Activated CD8-positive, alpha-beta memory T cell treated with anti-CD3 and anti-CD28 coated beads for 48 hours (primary cell): Measurements from ENCODE around the gene ABHD1.

Experiments
- DNase-seq, 3 experiments: peaks; one replicate each; pipeline ENCODE4 v3.0.0-alpha.2; 2020; ENCODE audit warnings: low read depth in 2 of 3, low spot score in 2 of 3

The ABHD1 gene

DNA sequence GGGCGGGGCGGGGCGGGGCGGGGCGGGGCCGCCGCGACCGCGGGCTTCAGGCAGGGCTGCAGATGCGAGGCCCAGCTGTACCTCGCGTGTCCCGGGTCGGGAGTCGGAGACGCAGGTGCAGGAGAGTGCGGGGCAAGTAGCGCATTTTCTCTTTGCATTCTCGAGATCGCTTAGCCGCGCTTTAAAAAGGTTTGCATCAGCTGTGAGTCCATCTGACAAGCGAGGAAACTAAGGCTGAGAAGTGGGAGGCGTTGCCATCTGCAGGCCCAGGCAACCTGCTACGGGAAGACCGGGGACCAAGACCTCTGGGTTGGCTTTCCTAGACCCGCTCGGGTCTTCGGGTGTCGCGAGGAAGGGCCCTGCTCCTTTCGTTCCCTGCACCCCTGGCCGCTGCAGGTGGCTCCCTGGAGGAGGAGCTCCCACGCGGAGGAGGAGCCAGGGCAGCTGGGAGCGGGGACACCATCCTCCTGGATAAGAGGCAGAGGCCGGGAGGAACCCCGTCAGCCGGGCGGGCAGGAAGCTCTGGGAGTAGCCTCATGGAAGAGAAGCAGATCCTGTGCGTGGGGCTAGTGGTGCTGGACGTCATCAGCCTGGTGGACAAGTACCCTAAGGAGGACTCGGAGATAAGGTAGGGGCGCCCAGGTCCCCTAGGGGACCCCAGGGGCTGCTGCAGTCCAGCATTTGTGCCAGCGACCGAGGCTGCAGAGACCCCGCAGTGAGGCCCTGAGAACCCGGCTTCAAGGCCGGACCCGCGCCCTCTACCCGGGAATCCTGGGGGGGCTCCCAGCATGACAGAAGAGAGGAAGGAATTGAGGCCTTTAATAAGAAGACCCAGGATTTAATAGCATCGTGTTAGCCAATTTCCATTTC lies 36.7 kb upstream of the ABHD1 start, which contains the start of gene KHK:
Gene KHK (plus strand): TSS at position 49 of the 870 bp plus-strand sequence. CDS start 488 bp downstream, at position 537.
- DNase-seq = no peak

DNA sequence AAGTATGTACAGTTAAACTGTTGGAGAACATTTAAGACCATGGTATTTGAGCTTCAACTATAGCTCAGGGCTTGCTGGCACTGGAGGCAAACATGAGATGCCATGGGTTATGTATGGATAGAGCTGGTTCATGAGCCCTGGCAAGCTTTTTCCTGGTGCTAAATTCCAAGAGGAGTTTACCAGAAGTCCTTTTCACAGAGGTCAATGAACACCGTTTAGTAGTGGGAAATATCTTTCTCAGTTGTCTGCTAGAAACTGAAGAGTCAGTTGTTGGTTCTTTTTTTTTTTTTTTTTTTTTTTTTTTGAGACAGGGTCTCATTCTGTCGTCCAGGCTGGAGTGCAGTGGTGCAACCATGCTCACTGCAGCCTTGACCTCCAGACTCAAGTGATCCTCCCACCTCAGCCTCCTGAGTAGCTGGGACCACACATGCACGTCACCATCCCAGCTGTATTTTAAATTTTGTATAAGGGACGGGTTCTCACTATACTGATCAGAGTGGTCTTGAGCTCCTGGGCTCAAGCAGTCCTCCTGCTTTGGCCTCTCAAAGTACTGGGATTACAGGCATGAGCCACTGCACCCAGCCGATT lies 35.7 kb upstream of the ABHD1 start:
- DNase-seq = no peak

DNA sequence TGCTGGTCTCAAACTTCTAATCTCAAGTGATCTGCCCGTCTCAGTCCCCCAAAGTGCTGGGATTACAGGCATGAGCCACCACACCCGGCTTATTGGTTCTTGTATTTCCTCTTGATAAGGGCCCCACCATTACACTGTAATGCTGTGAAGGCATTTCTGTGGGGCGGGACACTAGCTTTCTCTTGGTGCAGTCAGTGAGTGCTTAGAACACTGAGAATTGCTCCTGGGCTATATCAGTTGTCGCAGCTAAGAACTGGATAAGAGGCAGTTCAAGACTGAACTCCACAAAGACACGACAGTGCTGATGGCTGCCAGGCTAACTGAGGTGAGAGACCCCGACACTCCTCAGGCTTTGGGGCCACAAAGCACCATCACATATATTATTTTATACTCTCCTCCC lies 35.0 kb upstream of the ABHD1 start:
- DNase-seq = no peak

DNA sequence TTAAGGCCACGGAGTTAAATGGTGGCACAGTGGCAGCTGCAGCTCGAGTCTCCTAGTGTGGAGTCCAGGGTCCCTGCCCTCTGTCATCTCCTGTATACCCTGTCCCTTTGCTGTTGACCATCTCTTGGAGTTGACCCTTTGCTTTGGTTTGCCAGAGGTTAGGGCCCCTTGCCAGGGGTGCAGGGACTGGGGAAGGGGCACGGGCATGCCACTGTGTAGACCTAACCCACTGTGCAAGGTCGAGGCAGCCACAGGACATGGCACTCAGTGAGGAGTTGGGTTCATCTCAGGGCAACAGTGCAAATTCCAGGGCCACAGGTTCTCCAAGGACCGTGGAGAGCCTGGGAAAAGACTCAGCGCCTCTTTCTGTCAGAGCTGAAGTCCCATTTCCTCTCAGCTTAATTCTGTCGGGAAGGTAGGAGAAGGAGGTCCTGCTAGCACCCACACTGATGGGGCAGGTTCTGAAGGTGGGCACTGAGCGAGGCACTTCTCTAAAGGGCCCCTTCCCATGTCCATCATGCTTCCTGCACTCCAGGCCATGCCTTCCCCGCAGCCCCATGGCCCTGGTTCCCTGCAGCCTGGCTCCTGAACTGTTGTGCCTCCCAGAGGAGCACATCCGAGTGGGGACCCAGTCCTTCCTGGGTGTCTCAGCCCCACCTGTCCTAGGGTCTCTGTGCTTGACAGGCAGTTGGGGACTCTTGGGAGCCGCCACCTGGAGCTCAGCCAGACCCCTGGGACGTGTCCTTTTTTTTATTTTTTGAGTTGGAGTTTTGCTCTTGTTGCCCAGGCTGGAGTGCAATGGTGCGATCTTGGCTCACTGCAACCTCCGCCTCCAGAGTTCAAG lies 34.3 kb upstream of the ABHD1 start:
- DNase-seq = no peak

DNA sequence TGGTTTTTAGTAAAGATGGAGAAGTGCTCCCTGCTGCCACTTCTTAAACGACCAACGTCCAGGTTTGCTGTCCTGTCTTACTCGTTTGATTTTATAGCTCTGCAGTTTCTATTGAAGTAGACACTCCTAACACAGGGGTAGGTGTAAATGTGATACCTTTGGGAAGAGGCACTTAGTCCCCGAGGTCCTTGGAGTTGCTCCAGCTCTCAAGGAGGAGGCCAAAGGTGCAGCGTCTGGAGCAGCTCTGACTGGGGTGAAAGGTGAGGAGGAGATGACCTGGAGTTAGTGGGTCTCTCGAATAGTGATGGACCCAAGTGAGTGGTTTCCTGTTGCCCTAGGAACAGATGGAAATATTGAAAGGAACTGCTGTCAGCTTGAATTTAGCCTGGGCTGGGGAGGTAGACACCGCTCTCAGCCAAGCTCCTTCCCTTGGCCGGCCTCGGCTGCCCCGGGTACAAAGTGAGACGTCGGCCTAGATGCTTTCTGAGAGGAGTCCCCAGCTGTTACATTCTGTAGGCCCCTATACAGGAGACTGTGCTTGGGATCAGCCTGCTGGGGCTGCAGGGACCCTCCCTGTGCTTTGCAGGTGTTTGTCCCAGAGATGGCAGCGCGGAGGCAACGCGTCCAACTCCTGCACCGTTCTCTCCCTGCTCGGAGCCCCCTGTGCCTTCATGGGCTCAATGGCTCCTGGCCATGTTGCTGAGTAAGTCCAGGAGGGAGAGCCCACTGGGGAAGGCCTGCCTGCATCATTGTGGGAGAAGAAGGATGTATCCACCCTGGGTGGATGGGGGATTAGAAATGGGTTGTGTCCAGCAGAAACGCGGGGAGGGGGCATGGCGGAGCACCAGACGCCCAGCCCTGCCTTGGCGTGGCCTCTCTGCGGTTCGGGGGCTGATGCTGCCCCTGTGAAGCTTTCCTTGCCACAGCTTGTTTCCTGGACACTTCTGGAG lies 31.6 kb upstream of the ABHD1 start:
- no peak for DNase-seq

DNA sequence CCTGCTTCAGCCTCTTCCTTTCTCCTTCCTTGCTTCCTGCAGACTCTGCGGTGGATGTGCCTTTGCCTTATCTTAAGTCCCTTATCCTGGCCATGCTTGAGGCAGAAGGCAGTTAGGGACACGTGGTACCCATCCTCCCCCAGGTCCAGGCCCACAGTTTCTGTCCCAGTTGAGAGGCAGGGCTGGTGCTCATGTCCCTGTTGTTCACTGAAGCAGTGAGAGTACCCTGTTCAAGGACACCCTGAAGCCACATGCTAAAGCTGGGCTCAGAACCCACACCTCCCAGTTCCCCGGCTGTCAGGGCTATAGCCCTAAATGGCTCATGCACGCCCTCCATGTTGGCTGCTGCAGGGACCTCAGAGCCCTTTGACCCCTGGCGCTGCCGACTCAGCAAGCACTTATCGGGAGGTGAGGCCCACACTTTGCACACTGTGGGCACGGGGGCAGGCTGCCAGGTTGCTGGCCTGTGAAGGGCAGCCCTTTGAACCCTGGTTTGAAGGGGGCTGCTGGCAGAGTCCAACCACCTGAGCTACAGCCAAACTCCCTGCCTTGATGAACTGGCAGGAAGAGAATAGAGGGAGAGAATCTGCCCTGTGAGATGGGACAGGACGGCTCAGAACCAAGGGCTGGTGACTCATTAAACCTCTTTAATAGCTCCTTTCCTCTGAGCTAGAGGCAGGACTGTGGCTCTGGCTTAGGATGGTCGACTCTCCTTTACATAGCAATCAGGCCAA lies 30.8 kb upstream of the ABHD1 start:
- DNase-seq = no peak

DNA sequence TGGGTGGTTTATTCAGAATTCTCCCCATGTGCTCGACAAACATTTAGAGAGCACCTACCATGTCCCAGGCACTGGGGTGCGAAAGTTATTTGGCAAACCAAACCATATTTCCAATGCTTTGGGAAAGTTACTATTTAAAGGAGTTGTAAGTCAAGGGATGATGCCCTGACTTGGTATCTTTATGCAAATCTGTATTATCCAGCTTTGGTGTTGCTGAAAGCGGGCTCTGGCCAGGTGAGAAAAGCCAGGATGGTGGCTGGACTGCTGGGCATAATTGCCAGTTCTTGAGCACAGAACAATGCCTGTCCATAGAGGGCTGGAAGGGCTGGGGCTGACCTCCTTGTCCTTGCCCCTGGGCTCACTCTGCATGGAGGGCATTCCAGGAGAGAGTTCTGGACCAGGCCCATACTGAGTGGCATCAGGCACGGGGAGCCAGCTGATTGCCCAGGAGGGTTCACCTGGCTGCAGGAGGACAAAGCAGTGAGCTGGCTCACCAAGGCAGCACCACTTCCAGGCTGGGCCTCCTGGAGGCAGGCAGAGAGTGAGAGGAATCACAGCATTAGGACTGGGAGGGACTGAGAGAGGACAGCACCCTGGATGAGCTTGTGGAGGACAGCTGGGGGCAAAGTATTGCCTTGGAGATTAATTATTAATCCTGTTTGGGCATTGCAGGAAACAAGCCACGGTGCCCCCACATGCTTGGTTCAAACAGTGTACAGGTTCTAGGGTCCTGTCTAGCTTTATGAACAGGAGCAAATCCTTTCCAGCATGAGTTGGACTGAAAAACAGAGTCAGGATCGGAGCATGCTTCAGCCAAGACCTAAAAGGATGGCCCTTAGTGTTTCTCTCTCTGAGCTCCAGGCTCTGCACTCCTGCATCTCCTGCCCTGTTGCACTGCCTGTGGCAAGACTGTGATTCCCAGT lies 29.9 kb upstream of the ABHD1 start:
- no peak for DNase-seq

DNA sequence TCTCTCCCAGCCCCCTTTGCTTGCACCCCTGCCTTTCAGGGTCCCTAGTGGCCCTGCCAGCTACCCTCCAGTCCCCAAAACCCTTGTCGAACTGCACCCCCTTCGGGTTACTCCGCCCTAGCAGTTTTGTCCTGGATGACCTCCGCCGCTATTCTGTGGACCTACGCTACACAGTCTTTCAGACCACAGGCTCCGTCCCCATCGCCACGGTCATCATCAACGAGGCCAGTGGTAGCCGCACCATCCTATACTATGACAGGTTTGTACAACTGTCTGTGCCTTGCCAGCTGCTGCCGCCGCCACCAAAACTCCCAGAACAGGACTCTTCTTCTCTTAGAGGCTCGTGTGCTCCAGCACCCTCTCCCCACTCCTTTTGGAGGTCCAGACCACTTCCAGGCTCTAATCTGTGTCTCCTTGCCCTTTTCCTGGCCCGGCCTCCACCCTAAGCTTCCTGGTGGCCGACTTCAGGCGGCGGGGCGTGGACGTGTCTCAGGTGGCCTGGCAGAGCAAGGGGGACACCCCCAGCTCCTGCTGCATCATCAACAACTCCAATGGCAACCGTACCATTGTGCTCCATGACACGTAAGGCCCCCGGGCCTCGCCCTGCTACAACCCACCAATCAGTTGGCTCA lies 29.1 kb upstream of the ABHD1 start:
- DNase-seq = no peak

DNA sequence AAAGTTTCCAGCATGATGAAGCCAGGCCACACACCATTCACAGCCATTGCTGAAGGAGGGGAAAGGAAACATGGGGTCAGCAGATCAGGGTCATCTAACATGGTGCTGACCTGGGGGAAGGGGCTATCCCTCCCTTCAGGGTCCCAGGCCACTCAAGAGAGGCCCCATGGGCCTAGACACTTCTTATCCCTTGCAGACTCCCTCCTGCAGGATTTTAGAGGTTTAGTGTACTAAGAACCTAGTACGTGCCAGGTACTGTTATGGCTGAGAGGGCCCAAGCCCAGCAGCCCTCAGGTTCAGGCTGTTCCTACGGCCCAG lies 28.2 kb upstream of the ABHD1 start:
- no peak for DNase-seq

DNA sequence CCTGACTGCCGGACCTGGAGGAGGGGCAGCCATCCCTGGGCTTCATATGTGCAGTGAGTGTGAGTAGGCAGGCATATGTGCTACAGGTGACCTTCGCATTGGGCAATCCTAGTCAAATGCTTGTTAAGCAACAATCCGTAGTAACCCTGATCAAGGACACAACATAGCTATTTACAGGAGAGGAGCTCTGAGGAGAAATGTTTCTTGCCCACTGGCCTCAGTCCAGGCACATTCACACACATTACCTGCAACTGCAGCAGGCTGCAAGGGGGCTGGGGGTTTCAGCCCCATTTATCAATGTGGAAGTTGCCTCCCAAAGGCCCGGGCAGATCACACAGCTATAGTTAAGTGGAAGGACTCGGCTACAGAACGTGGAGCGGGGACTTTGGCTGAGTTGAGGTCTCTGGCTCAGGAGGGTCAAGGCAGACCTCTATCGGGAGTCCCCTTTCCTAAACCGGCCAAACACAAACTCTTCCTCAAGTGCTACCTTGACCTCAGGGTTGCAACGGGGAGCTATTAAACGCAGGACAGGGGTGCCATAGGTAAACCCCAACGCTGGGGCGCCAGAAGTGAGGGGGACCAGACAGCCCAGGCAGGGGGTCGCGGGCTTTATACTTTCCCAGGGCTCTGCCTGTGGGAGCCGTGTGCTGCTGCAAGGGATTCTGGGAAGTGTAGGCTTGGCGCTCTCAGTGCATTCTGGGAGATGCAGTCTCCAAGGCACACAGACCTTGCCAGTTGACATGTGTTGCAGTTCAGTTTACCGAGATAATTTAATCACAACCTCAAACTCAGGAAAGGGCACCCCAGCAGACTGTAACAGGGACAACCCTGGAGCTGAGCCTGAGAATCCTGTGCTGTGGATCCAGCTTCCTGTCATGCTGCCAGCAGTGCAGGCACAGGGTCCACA lies 27.6 kb upstream of the ABHD1 start:
- no peak for DNase-seq

DNA sequence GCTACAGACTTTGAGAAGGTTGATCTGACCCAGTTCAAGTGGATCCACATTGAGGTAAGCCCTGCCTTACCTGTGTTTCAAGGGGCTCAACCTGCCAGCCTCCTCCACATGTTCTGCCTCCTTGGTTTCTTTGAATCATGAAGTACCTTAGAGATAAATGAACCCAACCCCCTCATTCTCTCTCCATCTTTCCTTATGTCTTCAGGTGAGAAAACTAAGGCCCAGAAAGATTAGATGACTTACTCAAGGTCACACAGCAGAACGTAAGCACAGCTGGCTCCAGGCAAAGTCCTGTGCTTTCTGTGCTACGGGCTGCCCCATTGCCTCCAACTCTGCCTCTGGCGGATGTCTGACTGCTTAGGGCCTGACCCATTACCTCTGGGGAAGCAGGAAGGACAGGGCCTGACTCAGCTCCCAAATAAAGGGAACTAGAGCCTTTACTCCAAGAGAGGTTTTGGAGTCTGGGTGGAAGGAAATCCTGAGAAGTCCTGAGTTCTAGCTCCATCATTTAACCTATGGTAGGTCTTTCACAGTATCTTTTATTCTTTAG lies 26.8 kb upstream of the ABHD1 start:
- DNase-seq = no peak

DNA sequence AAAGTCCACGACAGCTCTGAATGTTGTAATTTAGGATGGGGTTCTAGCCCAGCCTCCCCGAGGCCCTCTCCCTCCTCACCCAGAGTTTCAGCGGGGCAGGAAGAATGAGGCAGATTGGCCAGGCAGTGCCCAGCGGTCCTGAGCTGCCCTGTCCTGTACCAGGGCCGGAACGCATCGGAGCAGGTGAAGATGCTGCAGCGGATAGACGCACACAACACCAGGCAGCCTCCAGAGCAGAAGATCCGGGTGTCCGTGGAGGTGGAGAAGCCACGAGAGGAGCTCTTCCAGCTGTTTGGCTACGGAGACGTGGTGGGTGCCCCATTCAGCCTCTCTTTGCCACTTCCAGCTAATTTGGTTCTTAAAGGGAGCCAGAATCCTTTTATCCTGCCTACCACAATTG lies 26.3 kb upstream of the ABHD1 start:
- no peak for DNase-seq

DNA sequence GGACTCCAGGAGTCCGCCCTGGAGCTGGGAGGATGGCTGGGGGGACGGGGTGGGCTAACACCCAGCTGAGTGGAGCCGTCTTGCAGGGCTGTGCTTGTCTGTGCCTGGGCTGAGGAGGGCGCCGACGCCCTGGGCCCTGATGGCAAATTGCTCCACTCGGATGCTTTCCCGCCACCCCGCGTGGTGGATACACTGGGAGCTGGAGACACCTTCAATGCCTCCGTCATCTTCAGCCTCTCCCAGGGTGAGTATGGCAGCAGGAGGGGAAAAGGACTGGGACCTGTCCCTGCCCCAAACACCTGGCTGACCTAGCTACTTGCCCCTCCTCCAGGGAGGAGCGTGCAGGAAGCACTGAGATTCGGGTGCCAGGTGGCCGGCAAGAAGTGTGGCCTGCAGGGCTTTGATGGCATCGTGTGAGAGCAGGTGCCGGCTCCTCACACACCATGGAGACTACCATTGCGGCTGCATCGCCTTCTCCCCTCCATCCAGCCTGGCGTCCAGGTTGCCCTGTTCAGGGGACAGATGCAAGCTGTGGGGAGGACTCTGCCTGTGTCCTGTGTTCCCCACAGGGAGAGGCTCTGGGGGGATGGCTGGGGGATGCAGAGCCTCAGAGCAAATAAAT lies 24.2 kb upstream of the ABHD1 start:
- DNase-seq = no peak

DNA sequence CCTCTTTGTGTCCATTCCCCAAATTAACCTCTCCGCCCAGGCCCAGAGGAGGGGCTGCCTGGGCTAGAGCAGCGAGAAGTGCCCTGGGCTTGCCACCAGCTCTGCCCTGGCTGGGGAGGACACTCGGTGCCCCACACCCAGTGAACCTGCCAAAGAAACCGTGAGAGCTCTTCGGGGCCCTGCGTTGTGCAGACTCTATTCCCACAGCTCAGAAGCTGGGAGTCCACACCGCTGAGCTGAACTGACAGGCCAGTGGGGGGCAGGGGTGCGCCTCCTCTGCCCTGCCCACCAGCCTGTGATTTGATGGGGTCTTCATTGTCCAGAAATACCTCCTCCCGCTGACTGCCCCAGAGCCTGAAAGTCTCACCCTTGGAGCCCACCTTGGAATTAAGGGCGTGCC lies 23.6 kb upstream of the ABHD1 start:
- DNase-seq = no peak

DNA sequence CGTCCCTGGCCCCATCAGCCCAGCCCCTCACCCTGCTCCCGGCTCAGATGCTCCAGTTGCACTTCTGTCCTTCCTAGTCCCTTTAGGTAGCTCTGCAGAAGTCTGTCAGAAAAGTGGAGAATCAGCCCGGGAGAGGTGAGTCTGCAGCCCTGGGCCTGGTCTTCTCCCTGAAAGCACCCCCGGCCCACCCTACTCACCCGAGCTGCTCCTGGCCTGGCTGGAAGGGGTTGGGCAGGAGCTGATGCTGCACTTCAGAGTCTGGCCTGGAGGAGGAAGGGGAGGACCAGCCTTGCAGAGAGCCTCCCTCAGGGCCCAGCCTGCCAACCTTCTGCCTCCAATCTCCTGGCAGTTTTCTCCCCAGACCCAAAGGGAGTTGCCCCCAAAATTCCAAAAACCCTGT lies 21.3 kb upstream of the ABHD1 start:
- DNase-seq = no peak

DNA sequence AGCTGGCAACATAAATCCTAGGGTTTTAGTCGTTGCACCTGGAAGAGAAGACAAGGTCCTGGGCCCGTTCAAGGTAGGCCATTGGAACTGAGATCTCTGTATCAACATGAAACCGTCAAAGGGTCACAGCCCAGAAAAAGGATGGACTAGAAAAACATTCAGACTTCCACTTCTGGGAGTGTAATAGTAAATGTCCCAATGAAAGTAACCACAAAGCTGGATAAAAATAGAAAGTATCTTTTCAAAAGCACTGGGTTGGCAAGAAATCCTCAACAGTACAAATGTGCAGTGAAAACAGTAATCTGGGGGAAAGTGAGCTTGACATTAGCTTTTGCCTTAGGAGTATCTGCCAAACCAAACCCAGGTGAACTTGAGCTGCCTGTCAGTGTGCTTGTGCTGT lies 17.6 kb upstream of the ABHD1 start:
- no peak for DNase-seq

DNA sequence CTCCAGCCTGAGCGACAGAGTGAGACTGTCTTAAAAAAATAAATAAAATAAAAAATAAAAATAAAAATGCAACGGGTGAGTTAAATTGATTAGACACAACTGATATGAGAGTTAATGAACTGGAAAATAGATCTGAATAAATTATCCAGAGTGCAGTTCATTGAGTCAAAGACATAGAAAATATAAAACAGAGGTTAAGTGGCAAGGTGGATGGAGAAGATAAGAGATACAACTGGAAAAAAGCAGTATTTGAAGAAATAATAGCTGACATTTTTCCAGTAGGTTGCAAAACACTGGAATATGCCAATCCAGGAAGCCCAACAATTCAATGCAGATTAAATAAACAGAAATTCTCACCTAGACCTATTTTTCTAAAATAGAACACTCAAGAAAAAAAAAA lies 15.4 kb upstream of the ABHD1 start:
- DNase-seq = no peak
